ENCODE data around the gene ZP1.

Gene ZP1

GRCh38 chr11:60917267-60917666 is 49.9 kb downstream of the ZP1 start:
- POLR2A ChIA-PET: no interaction called here

GRCh38 chr11:60918251-60918938 is 51.1 kb downstream of the ZP1 start:
- H3K27ac ChIP-seq (ENCODE audit: extremely low read depth, low read depth, low read length): no peak overlapping the region
- H3K9me3 ChIP-seq (ENCODE audit: control insufficient read depth, insufficient read depth, low read depth, low read length): no peaks in the 10 kb centered on the region
- H3K4me3 ChIP-seq (ENCODE audit: low read depth, low read length): no peak overlapping the region
- ChIA-PET CTCF (interaction anchor here (0.7 to 6.2 kb wide), 4 partner anchors 19 to 269 kb away, joined by 3 to 30 read pairs (median 4); no protein-coding TSS in a partner anchor), POLR2A (interaction anchor here (1.3 kb wide), 1 partner anchor 13 kb away, joined by 5 read pairs; no protein-coding TSS in a partner anchor)
- H3K4me1 ChIP-seq (ENCODE audit: control insufficient read depth, insufficient read depth, low read length): no peaks in the 10 kb centered on the region
- peaks cover 0 to 59% of the 10 kb centered on the region in 2 experiments; a peak in 1 of 3 replicates for H3K36me3 ChIP-seq (ENCODE audit: control insufficient read depth in 2 of 2, insufficient read depth in 1 of 2, low read length in 2 of 2)
- no peak for TF ChIP-seq GFI1B (tag by site-specific recombination; IDR thresholded peaks at IDR 0.05)
- TF ChIP-seq ZNF133 (tag by site-specific recombination; IDR thresholded peaks at IDR 0.05): no peak
- TF ChIP-seq SALL2 (tag by site-specific recombination; IDR thresholded peaks at IDR 0.05; ENCODE audit: borderline replicate concordance): no peak
- TF ChIP-seq ZNF510 (tag by site-specific recombination; IDR thresholded peaks at IDR 0.05; ENCODE audit: insufficient replicate concordance): no peak
- no peak for TF ChIP-seq ZNF175 (tag by site-specific recombination; IDR thresholded peaks at IDR 0.05)
- TF ChIP-seq ZNF416 (tag by site-specific recombination; IDR thresholded peaks at IDR 0.05): no peak
- no peak for TF ChIP-seq ZNF404 (tag by site-specific recombination; IDR thresholded peaks at IDR 0.05)
- no peak for TF ChIP-seq ZNF155 (tag by site-specific recombination; IDR thresholded peaks at IDR 0.05)
- TF ChIP-seq ZBTB11 (tag by site-specific recombination; conservative IDR thresholded peaks at IDR 0.05; ENCODE audit: low read depth): no peak
- no peak for TF ChIP-seq ZNF266 (tag by site-specific recombination; IDR thresholded peaks at IDR 0.05; ENCODE audit: low read depth)
- TF ChIP-seq KLF17 (tag by site-specific recombination; IDR thresholded peaks at IDR 0.05): no peak
- no peak for TF ChIP-seq ZNF140 (tag by site-specific recombination; IDR thresholded peaks at IDR 0.05)
- no peak for TF ChIP-seq ZSCAN16 (tag by site-specific recombination; IDR thresholded peaks at IDR 0.05)
- peak; percentile 65 for TF ChIP-seq ZIC2 (tag by site-specific recombination; IDR thresholded peaks at IDR 0.05)
- no peak for TF ChIP-seq SP7 (tag by site-specific recombination; IDR thresholded peaks at IDR 0.05)
- peak; percentile 62 for TF ChIP-seq GLIS1 (tag by site-specific recombination; IDR thresholded peaks at IDR 0.05)
- peak; percentile 67 for TF ChIP-seq PRDM10 (tag by site-specific recombination; IDR thresholded peaks at IDR 0.05)
- TF ChIP-seq ZBTB48 (tag by site-specific recombination; IDR thresholded peaks at IDR 0.05): no peak
- TF ChIP-seq ZNF558 (tag by site-specific recombination; IDR thresholded peaks at IDR 0.05): 0 out of 2 replicates have a peak, but pooled peaks have one; percentile 16
- TF ChIP-seq ZNF548 (tag by site-specific recombination; IDR thresholded peaks at IDR 0.05): no peak

More at GRCh38 chr11:60917267-60917666, 49.9 kb downstream of the ZP1 start:
- Histone ChIP-seq H3K36me3 (ENCODE audit: control insufficient read depth in 2 of 2, insufficient read depth in 1 of 2, low read length in 2 of 2) (peaks cover 0 to 48% of the 10 kb centered on the region in 2 experiments; a peak in 1 of 3 replicates), H3K27ac (ENCODE audit: extremely low read depth, low read depth, low read length) (no peak overlapping the region), H3K4me3 (ENCODE audit: low read depth, low read length) (no peak overlapping the region), H3K9me3 (ENCODE audit: control insufficient read depth, insufficient read depth, low read depth, low read length) (no peaks in the 10 kb centered on the region), H3K4me1 (ENCODE audit: control insufficient read depth, insufficient read depth, low read length) (no peaks in the 10 kb centered on the region)
- CTCF ChIA-PET: interaction anchor here (0.8 to 6.2 kb wide), 2 partner anchors 18 to 270 kb away, joined by 6 to 30 read pairs; no protein-coding TSS in a partner anchor
- TF ChIP-seq ZNF549 (tag by site-specific recombination; IDR thresholded peaks at IDR 0.05) (no peak), SCRT2 (tag by site-specific recombination; IDR thresholded peaks at IDR 0.05) (peak; percentile 65), ZNF223 (tag by site-specific recombination; IDR thresholded peaks at IDR 0.05) (no peak), ZBTB48 (tag by site-specific recombination; IDR thresholded peaks at IDR 0.05) (no peak), ZNF18 (tag by site-specific recombination; IDR thresholded peaks at IDR 0.05) (no peak), ZNF585B (tag by site-specific recombination; IDR thresholded peaks at IDR 0.05) (no peak), ZNF146 (tag by site-specific recombination; IDR thresholded peaks at IDR 0.05) (no peak), TCF7L2 (IDR thresholded peaks at IDR 0.05; ENCODE audit: borderline replicate concordance, low read depth, low read length) (no peak)

All from HEK293 (cell line).